ENCODE results near the gene DEFB108B. TPM values are rescaled to one million over a fixed set of nuclear protein-coding genes. Genes with fewer than 3 reads are reported as not detected.
"Not testable (repeated sequence)": the region's sequence is repeated elsewhere in the genome, so short reads cannot be mapped to it uniquely, and the experiment has no call there.

Gene DEFB108B
- total RNA-seq, 1 donor from 2014 or later = not detected

DNA sequence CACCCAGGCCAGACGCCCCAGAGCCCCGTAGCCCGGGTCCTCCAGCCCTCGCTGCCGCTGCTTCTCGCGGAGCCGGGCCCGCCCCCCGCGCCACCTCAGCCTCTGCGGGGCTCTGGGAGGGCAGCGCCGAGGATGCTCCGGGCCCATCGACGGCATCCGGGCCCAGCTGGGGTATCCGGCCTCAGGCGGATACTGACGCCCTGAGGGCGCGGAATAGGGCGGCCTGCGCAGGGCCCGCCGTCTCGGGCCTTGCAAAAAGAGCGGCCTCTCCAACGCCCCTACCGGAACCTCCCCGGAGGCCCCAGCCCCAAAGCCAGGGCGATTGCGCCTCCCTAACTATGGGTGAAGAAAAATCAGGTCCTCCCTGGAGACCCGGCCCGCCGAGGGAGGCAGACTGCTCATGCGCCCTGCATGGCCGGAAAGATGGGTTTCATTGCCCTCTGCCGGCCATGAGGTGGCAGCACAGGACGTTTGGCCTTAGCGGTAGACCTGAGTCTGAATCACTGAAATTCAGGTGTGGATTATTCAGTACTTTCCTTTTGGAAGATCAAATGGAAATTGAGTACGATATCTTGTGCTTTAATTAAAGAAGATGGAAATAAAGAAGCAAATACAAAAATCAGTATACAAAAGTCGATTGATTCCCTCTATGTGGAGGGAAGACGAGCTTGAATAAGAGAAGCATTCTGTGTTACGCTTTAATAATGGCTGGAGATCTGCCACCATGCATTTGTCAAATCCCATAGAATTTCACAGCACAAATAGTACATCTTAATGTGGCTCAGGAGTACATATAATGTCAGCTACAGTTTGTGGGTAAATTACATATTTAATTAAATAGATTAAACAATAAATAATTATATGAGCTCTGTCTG, 19.3 kb upstream of the DEFB108B start:
- intact Hi-C loops (cut with micrococcal nuclease) = loop anchor here (1.0 kb wide), 4 partner anchors 13 to 115 kb away; partner anchors contain the start of gene XNDC1N

DNA sequence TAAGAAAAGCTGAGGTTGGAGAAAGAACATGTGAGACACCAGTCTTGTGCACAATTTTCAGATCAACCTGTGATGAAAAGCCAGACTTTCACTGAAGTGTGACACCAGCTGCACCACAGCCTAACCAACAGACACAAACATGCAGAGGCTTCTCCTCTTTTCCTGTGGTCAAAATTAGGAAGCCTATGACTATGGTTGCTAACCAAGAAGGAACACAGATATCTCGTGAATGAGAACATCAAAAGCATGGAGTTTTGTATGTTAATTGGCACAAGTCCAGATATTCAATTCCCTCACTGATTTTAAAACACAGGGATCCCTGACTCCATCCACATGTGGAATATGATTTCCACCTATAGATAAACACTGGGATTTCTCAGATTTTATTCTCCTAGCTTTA, 11.5 kb upstream of the DEFB108B start:
- intact Hi-C loops (cut with micrococcal nuclease) = not testable (repeated sequence)

DNA sequence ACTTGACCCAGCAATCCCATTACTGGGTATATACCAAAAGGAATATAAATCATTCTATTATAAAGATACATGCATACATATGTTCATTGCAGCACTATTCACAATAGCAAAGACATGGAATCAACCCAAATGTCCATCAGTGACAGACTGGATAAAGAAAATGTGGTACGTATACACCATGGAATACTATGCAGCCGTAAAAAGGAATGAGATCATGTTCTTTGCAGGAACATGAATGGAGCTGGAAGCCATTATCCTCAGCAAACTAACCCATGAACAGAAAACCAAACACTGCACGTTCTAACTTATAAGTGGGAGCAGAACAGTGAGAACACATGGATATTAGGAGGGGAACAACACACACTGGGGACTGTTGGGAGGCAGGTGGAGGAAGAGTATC, 3.8 kb upstream of the DEFB108B start:
- intact Hi-C loops (cut with micrococcal nuclease) = not testable (repeated sequence)

DNA sequence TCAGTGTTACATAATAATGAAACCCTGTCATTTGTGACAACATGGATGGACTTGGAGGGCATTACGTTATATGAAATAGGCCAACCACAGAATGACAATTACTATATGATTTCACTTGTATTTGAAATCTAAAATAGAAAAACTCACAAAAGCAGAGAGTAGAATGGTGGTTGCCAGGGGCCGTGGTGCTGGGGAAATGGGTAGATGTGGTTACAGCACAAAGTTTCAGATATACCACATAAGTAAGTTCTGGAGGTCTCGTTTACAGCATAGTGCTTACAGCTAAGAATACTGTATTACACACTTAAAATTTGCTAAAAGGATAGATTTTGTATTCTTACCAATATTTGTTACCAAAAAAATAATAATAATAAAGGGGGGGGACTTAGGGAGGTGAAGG, 3.3 kb upstream of the DEFB108B start:
- intact Hi-C loops (cut with micrococcal nuclease) = not testable (repeated sequence)

DNA sequence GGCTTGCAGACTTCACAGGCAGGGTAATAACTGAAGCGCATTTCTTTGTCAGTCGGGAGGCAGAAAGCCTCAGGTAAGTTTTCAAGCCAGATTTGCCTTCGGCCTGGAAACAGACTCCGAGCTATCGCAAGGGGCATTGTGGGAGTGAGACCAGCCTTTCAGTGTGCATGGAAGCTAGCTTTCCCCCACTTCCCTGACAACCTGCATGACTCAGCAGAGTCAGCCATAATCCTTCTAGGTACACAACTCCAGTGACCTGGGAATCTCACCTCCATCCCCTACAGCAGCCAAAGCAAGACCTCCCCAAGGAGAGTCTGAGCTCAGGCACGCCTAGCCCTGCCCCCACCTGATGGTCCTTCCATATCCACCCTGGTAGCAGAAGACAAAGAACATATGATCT, 9.7 kb downstream of the DEFB108B start:
- intact Hi-C loops (cut with micrococcal nuclease) = not testable (repeated sequence)

DNA sequence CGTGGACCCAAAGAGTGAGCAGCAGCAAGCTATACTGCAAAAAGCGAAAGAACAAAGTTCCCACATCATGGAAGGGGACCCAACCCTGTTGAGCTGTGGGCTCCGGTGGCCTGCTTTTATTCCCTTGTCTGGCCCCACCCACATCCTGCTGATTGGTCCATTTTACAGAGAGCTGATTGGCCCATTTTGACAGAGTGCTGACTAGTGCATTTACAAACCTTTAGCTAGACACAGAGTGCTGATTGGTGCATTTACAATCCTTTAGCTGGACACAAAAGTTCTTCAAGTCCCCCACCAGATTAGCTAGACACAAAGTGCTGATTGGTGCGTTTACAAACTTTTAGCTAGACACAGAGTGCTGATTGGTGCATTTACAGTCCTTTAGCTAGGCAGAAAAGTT, 10.4 kb downstream of the DEFB108B start:
- intact Hi-C loops (cut with micrococcal nuclease) = not testable (repeated sequence)

DNA sequence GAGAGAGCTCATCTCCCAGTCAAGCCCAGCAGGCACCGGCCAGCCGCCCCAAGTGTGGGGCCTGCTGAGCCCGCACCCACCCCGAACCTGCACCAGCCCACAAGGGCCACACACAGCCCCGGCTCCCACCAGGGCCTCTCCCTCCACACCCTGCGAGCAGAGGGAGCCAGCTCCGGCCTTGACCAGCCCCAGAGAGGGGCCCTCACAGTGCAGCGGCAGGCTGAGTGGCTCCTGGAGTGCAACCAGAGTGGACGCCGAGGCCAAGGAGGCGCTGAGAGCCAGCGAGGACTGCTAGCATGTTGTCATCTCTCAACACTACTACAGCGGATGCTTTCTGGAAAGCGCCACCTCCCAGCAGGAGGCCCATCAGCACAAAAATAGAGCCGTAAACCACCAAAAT, 10.9 kb downstream of the DEFB108B start:
- intact Hi-C loops (cut with micrococcal nuclease) = no loop called here

DNA sequence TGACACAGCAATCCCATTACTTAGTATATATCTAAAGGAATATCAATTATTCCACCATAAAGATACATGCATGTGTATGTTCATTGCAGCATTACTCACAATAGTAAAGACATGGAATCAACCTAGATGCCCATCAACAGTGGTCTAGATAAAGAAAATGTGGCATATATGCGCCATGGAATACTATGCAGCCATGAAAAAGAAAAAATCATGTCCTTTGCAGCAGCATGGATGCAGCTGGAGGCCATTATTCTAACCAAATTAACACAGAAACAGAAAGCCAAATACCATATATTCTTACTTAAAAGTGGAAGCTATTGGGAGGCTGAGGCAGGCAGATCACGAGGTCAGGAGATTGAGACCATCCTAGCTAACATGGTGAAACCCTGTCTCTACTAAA, 20.9 kb downstream of the DEFB108B start:
- intact Hi-C loops (cut with micrococcal nuclease) = not testable (repeated sequence)

DNA sequence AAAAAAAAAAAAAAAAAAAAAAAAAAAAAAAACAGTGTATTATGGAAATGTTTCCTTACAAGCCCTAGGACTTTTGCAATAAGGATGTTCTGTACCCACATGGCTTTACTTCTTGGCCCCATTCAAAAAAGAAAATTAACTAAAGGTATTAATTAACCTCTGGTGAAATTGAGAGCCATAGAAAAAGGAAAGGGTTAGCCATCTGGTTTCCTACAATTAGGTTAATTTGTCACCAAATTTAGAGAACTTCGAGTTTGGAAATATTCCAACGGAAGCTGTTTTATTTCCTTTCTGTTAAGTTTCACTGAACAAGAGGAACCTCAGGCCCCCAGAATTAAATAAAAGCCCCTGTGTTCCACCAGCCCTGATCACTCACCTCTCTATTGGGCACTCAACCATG, 22.9 kb downstream of the DEFB108B start:
- intact Hi-C loops (cut with micrococcal nuclease) = not testable (repeated sequence)

DNA sequence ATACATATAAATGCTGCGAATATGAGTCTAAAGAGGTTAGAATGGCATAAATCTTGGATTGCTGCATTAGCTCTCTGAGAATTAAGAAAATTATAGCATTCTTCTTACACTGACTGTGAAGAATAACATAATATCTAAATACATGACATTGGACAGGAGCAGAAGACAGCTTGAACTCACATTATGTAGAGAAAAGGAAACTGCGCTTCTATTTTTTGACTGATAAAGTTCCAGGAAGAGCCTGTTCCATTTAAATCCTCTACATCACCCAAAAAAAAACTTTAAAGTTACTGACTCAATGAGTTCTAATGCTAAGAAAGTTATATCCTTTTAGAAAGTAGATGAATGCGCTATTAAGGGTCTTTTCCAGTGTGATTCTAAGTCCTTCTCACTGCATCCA, 27.8 kb downstream of the DEFB108B start:
- intact Hi-C loops (cut with micrococcal nuclease) = not testable (repeated sequence)

DNA sequence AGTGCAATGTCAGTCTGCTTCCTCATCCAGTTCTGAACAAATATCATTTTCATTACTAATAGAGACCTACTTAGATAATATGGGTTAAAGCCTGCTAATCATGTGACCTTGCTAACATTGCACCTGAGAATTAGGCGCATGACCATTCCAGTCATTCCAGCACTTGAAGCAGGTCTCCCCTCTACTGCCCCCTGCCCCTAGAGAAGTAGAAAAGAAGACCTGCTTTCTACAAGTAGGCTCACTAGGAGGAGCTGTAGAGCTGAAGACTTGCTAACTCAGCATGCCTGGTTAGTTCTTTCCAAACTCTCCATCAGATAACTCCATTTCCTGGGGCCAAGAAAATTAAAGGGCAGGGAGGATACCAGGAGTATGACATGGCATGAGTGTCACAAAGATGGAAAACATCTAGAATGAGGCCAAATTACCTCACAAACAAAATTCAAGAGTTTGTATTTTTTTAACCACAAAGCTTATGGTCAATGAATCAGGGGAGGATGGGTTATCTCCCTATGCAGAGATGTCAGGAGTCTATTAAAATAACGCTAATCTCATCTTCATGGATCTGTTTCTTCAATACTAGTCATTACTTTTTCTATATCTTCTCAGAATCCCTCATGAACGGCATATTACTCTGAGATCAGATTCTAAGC, 31.1 kb downstream of the DEFB108B start:
- intact Hi-C loops (cut with micrococcal nuclease) = loop anchor here (2.0 kb wide), 1 partner anchor 71 kb away; no protein-coding TSS in a partner anchor

DNA sequence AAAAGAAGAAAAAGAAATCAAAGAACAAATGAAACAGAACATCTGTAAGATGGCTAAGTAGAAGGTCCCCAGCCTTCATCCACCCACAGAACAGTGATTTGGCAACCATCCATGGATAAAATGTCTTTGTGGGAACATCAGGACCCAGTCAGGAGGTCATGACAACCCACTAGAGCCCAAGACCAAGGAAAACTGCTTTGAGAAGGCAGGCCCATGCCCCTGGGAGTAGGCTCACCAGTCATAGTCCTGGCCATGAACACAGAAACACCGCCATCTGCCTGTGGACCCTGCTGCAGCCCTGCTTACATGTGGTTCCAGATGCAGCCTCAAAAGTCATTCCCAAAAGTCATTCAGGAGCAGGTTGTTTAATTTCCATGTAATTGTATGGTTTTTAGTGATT, 34.2 kb downstream of the DEFB108B start:
- intact Hi-C loops (cut with micrococcal nuclease) = not testable (repeated sequence)

DNA sequence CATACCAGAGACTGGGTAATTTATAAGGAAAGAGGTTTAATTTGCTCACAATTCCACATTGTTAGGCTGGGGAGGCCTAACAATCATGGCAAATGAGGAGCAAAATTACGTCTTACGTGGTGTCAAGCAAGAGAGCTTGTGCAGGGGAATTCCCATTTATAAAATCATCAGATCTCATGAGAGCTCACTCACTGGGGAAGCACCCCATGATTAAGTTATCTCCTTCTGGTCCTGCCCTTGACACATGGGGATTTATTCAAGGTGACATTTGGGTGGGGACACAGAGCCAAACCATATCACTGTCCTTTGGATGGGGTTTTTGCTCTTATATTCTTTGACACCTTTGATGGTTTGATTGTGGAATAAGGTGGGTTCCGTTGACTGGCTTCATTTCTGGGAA, 36.9 kb downstream of the DEFB108B start:
- intact Hi-C loops (cut with micrococcal nuclease) = not testable (repeated sequence)

DNA sequence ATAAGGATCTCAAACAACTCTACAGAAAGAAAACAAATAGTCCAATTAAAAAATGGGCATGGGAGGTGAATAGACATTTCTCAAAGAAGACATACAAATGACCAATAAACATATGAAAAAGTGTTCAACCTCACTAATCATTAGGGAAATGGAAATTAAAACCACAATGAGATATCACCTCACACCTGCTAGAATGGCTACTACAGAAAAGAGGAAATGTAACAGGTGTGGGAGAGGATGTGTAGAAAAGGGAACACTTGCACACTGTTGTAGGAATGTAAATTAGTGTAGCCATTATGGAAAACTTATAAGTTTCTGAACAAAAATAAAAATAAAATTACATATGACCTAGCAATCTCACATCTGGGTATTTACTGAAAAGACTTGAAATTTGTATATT, 37.7 kb downstream of the DEFB108B start:
- intact Hi-C loops (cut with micrococcal nuclease) = not testable (repeated sequence)

DNA sequence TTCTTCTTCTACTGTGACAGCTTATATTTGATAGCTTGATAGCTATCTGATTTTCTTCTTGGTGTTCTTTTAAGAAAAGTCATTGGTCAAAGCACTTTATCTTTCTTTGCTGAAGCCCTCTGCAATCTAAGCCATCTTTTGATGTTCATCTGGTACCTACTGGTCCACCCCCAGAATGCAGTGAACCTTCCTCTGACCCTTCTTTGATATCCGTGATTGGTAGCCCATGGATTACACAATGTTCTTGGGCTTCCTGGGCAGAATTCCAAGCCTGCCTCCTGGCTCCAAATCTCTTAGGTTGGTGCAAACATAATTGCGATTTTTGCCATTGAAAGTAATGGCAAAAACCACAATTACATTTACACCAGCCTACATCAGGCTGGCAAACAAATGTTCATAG, 43.3 kb downstream of the DEFB108B start:
- intact Hi-C loops (cut with micrococcal nuclease) = not testable (repeated sequence)

DNA sequence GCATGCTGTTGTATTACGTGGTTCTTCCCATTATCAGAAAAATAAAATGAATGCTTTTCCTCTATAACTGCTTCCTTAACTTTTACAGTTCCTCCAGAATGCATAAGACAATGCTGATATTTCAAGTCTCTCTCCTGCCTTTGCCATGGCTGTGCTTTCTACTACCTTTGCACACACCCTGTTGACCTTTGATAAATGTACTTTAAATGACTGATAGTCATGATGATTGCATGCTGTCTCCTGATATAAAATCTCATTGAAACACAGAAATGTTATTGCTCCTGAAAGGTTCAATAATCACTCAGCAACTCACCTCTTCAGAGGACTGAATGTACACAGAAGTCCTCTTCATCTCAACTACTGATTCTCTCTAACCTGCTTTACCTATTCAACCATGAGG, 45.1 kb downstream of the DEFB108B start, which contains the start of gene DEFB131B:
Gene DEFB131B, plus strand, starts transcription at position 395 of the 400 bp plus-strand sequence. Its CDS starts 0 bp downstream, at position 395.
- intact Hi-C loops (cut with micrococcal nuclease) = not testable (repeated sequence)

DNA sequence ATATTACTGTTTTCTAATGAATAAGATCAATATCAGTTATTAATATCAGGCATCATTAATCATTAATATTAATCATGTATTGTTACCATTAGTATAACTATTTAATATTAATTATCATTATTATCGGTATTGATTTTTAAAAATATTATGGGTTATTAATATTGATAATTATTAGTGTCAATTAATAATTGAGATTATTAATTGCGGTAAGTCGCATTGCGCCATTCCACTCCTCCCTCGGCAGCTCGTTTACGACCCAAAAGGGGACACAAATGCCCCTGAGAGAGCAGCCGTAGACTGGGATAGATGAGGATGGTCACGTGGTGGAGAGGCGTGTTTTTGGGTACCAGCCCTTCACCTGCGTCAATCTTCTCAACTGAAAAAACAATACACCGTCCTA, 52.8 kb downstream of the DEFB108B start:
- intact Hi-C loops (cut with micrococcal nuclease) = not testable (repeated sequence)

Other genes with a start within 250 kb of the DEFB108B start
- gene DEFB131B, start 45.3 kb downstream of the DEFB108B start, total RNA-seq = not detected in 2 replicates
- gene XNDC1N, start 95.4 kb downstream of the DEFB108B start, total RNA-seq = 15.1 and 21.5 TPM in 2 replicates
- 37.3 and 41.2 TPM in 2 replicates for gene RNF121, start 95.8 kb downstream of the DEFB108B start, total RNA-seq
- 19.2 and 22.8 TPM in 2 replicates for gene IL18BP, start 165.7 kb downstream of the DEFB108B start, total RNA-seq
- 181 and 183 TPM in 2 replicates for gene NUMA1, start 247.3 kb downstream of the DEFB108B start, total RNA-seq
- gene LRRC51, start 247.7 kb downstream of the DEFB108B start, total RNA-seq = 6.2 and 6.7 TPM in 2 replicates